ENCODE data around the gene TMPRSS4. TPM values are rescaled to one million over a fixed set of nuclear protein-coding genes. Genes with fewer than 3 reads are reported as not detected.

The TMPRSS4 gene
- total and polyA plus RNA-seq, 4 donors, result 4.8 to 10.1 (median 8.7) TPM

GRCh38 chr11:118047749-118048148, 29.1 kb upstream of the TMPRSS4 start:
- DNase-seq (no peak), ATAC-seq (ENCODE audit: insufficient read depth, low FRiP score) (no peak)
- H3K9ac ChIP-seq (ENCODE audit: insufficient read depth in 1 of 2, low read length in 2 of 2), result no peak overlapping the region
- no peak overlapping the region for H3K27ac ChIP-seq (ENCODE audit: low read depth in 1 of 2, low read length in 1 of 2)
- H3K36me3 ChIP-seq (ENCODE audit: control insufficient read depth in 4 of 4, insufficient read depth in 4 of 4, low read length in 4 of 4), result no peaks in the 10 kb centered on the region
- peaks cover 0 to 4% (median 2%) of the 10 kb centered on the region in 5 donors for H3K4me1 ChIP-seq (ENCODE audit: control insufficient read depth in 5 of 5, insufficient read depth in 5 of 5, low read length in 5 of 5)
- no peaks in the 10 kb centered on the region for H3K9me3 ChIP-seq (ENCODE audit: control insufficient read depth in 4 of 4, insufficient read depth in 3 of 4, low read length in 3 of 4)
- peaks cover 0 to 2% (median 0%) of the 10 kb centered on the region in 3 donors for H3K27me3 ChIP-seq (ENCODE audit: control insufficient read depth in 3 of 3, insufficient read depth in 3 of 3, low read length in 2 of 3)
- 78 to 91% methylated on average over 4 of the region's 4 CpGs for WGBS, 2 donors
- TF ChIP-seq CTCF (IDR thresholded peaks at IDR 0.05; ENCODE audit: control extremely low read depth, extremely low read depth), result no peak
- H3K4me3 ChIP-seq, result no peak overlapping the region

GRCh38 chr11:118048472-118049370, 28.2 kb upstream of the TMPRSS4 start:
- Histone ChIP-seq H3K4me1 (ENCODE audit: control insufficient read depth in 5 of 5, insufficient read depth in 5 of 5, low read length in 5 of 5) (peaks cover 0 to 4% (median 2%) of the 10 kb centered on the region in 5 donors), H3K9me3 (ENCODE audit: control insufficient read depth in 4 of 4, insufficient read depth in 3 of 4, low read length in 3 of 4) (no peaks in the 10 kb centered on the region), H3K4me3 (no peak overlapping the region), H3K27me3 (ENCODE audit: control insufficient read depth in 3 of 3, insufficient read depth in 3 of 3, low read length in 2 of 3) (peaks cover 0 to 2% (median 0%) of the 10 kb centered on the region in 3 donors), H3K9ac (ENCODE audit: insufficient read depth in 1 of 2, low read length in 2 of 2) (no peak overlapping the region), H3K36me3 (ENCODE audit: control insufficient read depth in 4 of 4, insufficient read depth in 4 of 4, low read length in 4 of 4) (no peaks in the 10 kb centered on the region), H3K27ac (ENCODE audit: low read depth in 1 of 2, low read length in 1 of 2) (no peak overlapping the region)
- TF ChIP-seq CTCF (IDR thresholded peaks at IDR 0.05; ENCODE audit: control extremely low read depth, extremely low read depth), result no peak
- no peak for DNase-seq
- 67 to 69% methylated on average over 11 of the region's 11 CpGs for WGBS, 2 donors
- no peak for ATAC-seq (ENCODE audit: insufficient read depth, low FRiP score)

- Histone ChIP-seq H3K4me1 (ENCODE audit: control insufficient read depth in 5 of 5, insufficient read depth in 5 of 5, low read length in 5 of 5) (peaks cover 0 to 4% (median 2%) of the 10 kb centered on the region in 5 donors), H3K9ac (ENCODE audit: insufficient read depth in 1 of 2, low read length in 2 of 2) (no peak overlapping the region), H3K27ac (ENCODE audit: low read depth in 1 of 2, low read length in 1 of 2) (no peak overlapping the region), H3K36me3 (ENCODE audit: control insufficient read depth in 4 of 4, insufficient read depth in 4 of 4, low read length in 4 of 4) (no peaks in the 10 kb centered on the region), H3K4me3 (no peak overlapping the region), H3K9me3 (ENCODE audit: control insufficient read depth in 4 of 4, insufficient read depth in 3 of 4, low read length in 3 of 4) (no peaks in the 10 kb centered on the region), H3K27me3 (ENCODE audit: control insufficient read depth in 3 of 3, insufficient read depth in 3 of 3, low read length in 2 of 3) (peaks cover 0 to 2% (median 0%) of the 10 kb centered on the region in 3 donors)
- 93 to 96% methylated on average over 6 of the region's 6 CpGs for WGBS, 2 donors
- DNase-seq (no peak), ATAC-seq (ENCODE audit: insufficient read depth, low FRiP score) (no peak)
- TF ChIP-seq CTCF (IDR thresholded peaks at IDR 0.05; ENCODE audit: control extremely low read depth, extremely low read depth), result no peak
These were observed 27.1 kb upstream of the TMPRSS4 start for GRCh38 chr11:118049771-118050170.
